ENCODE results near the gene TICAM2. TPM values are rescaled to one million over a fixed set of nuclear protein-coding genes. Genes with fewer than 3 reads are reported as not detected.
A peak's percentile ranks its signal among the peaks of the same experiment; 100 is the strongest.

The TICAM2 gene
- total and polyA plus RNA-seq, 9 of the 15 experiments (the other 6 are each of a cell fraction or from before 2014, with no cell fraction given) = 0.15 to 1.8 (median 0.98) TPM

DNA sequence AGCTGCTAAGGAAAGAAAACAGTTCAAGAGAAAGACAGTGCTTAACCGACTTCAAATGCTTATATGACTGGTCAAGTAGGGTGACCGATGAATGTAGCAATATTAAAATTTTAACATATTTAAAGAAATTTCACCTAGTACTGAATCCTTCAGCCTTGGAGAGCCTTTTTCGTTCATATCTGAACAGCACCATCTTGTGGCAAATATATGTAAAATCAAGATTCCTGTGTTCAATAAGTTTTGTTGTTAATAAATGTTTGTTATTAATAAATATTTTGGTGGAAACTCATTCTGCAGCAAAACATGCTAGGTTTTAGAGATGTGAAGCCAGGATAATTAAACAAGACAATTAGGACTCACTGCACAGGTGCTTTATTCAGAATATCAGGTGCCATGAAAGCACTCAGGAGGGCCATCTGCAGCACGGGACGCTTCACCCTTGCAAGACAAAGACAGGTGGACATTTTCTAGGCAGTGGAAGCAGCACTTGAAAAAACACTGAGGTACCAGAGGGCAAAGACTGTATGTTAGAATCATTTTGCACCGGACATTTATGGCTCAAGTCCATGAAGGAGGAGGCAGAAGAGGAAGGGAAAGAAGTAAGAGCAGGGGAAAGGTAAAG lies 15.6 kb downstream of the TICAM2 start:
- 32% methylated on average over 6 of the region's 6 CpGs for WGBS (ENCODE audit: insufficient coverage, low coverage, missing lambda C conversion rate)
- CTCF ChIA-PET (ENCODE audit: low intra/inter-chr PET ratio) = interaction anchor here (0.6 to 3.0 kb wide), 2 partner anchors 253 to 276 kb away, joined by 4 to 31 read pairs; no protein-coding TSS in a partner anchor
- TF ChIP-seq SMC3 (conservative IDR thresholded peaks at IDR 0.05; ENCODE audit: insufficient read depth, low read depth, low read length) (0 out of 2 replicates have a peak, but pooled peaks have one; percentile 12), ZFX (CRISPR knock-in tag; IDR thresholded peaks at IDR 0.05) (no peak), DEAF1 (CRISPR knock-in tag; IDR thresholded peaks at IDR 0.05) (peak; percentile 42)
- TF ChIP-seq, protein P1, sequence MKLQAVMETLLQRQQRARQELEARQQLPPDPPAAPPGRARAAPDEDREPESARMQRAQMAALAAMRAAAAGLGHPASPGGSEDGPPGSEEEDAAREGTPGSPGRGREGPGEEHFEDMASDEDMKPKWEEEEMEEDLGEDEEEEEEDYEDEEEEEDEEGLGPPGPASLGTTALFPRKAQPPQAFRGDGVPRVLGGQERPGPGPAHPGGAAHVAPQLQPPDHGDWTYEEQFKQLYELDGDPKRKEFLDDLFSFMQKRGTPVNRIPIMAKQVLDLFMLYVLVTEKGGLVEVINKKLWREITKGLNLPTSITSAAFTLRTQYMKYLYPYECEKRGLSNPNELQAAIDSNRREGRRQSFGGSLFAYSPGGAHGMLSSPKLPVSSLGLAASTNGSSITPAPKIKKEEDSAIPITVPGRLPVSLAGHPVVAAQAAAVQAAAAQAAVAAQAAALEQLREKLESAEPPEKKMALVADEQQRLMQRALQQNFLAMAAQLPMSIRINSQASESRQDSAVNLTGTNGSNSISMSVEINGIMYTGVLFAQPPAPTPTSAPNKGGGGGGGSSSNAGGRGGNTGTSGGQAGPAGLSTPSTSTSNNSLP (IDR thresholded peaks at IDR 0.05; ENCODE audit: borderline replicate concordance, low read depth, low read length) = 0 out of 2 replicates have a peak, but pooled peaks have one; percentile 35
- TF ChIP-seq, protein P2, sequence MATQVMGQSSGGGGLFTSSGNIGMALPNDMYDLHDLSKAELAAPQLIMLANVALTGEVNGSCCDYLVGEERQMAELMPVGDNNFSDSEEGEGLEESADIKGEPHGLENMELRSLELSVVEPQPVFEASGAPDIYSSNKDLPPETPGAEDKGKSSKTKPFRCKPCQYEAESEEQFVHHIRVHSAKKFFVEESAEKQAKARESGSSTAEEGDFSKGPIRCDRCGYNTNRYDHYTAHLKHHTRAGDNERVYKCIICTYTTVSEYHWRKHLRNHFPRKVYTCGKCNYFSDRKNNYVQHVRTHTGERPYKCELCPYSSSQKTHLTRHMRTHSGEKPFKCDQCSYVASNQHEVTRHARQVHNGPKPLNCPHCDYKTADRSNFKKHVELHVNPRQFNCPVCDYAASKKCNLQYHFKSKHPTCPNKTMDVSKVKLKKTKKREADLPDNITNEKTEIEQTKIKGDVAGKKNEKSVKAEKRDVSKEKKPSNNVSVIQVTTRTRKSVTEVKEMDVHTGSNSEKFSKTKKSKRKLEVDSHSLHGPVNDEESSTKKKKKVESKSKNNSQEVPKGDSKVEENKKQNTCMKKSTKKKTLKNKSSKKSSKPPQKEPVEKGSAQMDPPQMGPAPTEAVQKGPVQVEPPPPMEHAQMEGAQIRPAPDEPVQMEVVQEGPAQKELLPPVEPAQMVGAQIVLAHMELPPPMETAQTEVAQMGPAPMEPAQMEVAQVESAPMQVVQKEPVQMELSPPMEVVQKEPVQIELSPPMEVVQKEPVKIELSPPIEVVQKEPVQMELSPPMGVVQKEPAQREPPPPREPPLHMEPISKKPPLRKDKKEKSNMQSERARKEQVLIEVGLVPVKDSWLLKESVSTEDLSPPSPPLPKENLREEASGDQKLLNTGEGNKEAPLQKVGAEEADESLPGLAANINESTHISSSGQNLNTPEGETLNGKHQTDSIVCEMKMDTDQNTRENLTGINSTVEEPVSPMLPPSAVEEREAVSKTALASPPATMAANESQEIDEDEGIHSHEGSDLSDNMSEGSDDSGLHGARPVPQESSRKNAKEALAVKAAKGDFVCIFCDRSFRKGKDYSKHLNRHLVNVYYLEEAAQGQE (IDR thresholded peaks at IDR 0.05; ENCODE audit: borderline replicate concordance) = peak; percentile 39; the same call in 1 of the 2 replicates
- TF ChIP-seq, protein P2 (CRISPR knock-in tag; IDR thresholded peaks at IDR 0.05; ENCODE audit: low read depth) = no peak

More for the DNA sequence above, 15.6 kb downstream of the TICAM2 start:
- Histone ChIP-seq H3K9me3 (replicated peaks; ENCODE audit: control insufficient read depth, insufficient read depth, low read depth, low read length) (no peaks in the 10 kb centered on the region), H3K9ac (ENCODE audit: insufficient read depth in 1 of 2, low read depth in 2 of 2, low read length in 2 of 2) (no peak overlapping the region), H3K79me2 (ENCODE audit: control insufficient read depth, insufficient read depth, low read length) (no peaks in the 10 kb centered on the region), H3K27me3 (ENCODE audit: control insufficient read depth in 2 of 2, insufficient read depth in 2 of 2, low read length in 2 of 2) (no peaks in the 10 kb centered on the region), H3K9me1 (ENCODE audit: control insufficient read depth, insufficient read depth, low read length) (no peaks in the 10 kb centered on the region), H4K20me1 (replicated peaks; ENCODE audit: control insufficient read depth, insufficient read depth, low read length) (no peaks in the 10 kb centered on the region), H3K27ac (ENCODE audit: extremely low read depth, low read depth, low read length) (no peak overlapping the region), H3K4me2 (ENCODE audit: insufficient read depth, low read length) (no peak overlapping the region), H3K36me3 (ENCODE audit: control insufficient read depth, insufficient read depth, low read length) (no peaks in the 10 kb centered on the region), H3K4me1 (replicated peaks in 1 of 2; ENCODE audit: control insufficient read depth in 2 of 2, insufficient read depth in 2 of 2, low read length in 2 of 2) (no peaks in the 10 kb centered on the region), H2AFZ (ENCODE audit: low read depth, low read length) (no peak overlapping the region), H3K4me3 (no peak overlapping the region)
- DNase-seq (ENCODE audit: extremely low read depth in 1 of 4, low spot score in 3 of 4) (peak; percentile 14 to 25 (median 16)), FAIRE-seq (peak; percentile 23), ATAC-seq (peak; percentile 53; the same call in 1 of the 3 replicates)
- intact Hi-C loops (cut with micrococcal nuclease) = loop anchor here (2.0 to 10.0 kb wide), 4 partner anchors 39 to 1972 kb away; no protein-coding TSS in a partner anchor
- in situ Hi-C loops (cut with MboI) = loop anchor here (25.0 kb wide), 1 partner anchor 1899 kb away; no protein-coding TSS in a partner anchor
- BruUV-seq (replicated peaks) = no TSS peak
- POLR2A ChIA-PET = no interaction called here
